NCI-H187 (cell line): Measurements from ENCODE around the gene F5.
"Not testable (repeated sequence)": the region's sequence is repeated elsewhere in the genome, so short reads cannot be mapped to it uniquely, and the experiment has no call there.

Source experiments
- DNase-seq, 2 experiments: peaks; one replicate each; lab custom pipeline; 2025; lab: John Stamatoyannopoulos, UW

The F5 gene

DNA sequence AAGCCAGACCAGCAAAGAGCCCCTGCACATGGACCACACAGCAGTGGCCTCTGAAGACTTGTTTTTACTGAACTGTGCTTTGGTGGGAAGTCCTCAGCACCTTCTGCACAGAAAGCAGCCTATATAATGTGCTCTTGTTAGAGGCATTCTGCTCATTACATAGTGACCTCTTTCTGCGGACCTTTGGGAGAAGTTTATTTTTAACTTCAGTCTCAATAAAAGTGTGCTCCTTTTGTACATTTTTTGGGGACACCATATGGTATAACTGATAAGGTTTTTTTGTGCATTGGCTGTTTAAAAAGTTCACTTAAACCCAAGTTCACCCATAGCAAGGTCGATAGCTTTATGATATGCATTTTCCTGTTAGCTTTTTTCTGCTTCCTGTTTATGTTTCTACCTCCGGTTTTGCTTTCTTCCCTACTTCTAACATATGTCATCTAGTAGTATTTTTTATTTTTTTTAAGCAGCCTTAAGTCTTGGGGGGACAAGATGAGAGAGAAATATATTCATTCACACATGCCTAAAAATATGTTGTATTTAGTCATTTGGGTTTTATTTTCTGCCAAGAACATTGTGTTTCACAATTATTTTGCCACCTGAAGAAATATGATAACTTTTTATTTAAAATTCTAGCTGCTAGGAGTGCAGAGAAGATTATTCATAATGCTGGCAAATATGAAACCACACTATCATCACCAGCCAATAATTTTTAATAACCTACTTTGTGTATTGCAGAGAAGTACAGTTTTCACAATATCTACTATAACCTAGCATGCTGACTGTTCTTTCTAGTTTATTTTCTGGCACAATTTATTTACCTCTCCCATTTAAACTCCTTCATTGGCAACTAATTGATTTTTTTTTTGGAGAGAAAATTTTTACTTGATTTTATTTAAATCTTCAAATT lies 77.6 kb downstream of the F5 start:
- no peak for DNase-seq

DNA sequence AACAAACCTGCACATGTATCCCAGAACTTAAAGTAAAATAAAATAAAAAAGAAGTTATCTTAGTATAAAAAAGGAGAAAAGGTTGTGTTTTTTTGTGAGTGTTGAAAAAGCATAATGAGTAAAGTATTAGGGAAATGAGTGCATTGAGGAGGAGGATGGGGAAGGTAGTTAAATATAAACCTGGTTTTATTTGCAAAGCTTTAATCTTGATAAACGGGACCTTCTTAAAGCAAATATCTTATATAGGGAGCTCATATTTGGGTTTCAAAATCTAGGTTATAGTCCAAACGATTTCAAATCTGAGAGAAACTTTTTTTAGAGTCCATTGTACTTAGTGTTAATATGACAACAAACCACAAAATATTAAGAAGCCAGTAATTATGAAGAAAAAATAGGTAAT lies 78.9 kb downstream of the F5 start:
- DNase-seq: no peak

GRCh38 chr1:169503601-169504000 lies 82.7 kb downstream of the F5 start:
- not testable (repeated sequence) for DNase-seq

DNA sequence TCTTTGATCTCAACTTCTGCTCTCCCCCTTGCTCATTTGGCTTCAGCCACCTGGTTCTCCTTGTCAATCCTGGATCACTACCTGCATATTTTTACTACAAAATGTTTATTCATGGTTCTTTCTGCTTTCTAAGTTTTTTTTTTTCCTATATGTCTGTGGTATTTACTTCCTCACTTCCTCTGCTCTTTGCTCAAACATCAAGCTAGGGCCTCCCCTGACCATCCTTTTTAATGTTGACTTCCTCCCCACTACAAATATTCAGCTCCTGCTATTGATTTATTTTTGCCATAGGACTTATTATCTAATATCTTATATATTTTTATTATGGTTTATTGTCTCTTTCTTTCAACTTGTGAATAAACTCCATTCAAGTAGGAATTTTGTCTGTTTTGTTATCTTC lies 86.5 kb downstream of the F5 start:
- no peak for DNase-seq

GRCh38 chr1:169497317-169497716 lies 89.0 kb downstream of the F5 start:
- DNase-seq: no peak

DNA sequence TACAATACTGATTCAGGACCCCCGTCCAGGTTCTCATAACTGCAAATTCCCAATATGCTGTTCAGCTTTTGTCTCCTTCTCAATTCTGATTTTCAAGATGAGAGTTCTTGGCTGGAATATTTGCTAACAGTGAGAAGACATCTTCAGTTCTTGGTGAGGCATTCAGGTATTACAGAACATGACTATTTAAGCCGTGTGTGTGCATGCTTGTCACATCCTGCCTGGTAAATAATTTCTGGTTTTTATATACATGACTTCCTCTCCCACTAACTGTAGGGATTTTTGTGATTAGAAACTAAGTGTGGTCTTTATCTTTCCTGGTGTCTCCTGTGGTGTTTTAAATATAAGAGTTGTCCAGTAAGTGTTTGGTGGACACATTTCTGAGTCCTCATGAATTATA lies 90.4 kb downstream of the F5 start:
- no peak for DNase-seq

- DNase-seq: no peak
Measured at GRCh38 chr1:169495046-169495775, 91.1 kb downstream of the F5 start.

DNA sequence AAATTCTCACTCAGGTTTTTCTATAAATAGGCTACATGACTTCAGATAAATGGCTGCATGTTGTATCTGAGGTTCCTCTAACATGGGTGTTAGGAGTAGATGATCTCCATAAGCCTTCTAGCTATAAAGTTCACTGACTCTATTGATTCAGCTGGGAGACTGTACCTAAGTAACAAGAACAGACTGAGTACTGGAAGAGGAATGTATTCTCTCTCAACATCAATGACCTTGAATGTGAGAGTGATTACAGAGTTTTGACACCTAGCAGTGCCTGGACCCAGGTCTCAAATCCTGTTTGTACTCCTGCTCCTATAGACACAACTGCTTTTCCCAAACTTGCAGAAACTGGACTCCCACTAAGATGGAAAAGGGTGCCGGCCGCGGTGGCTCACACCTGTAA lies 91.9 kb downstream of the F5 start:
- DNase-seq: no peak

GRCh38 chr1:169493251-169493650 lies 93.0 kb downstream of the F5 start:
- DNase-seq: no peak

- DNase-seq: no peak
Measured at GRCh38 chr1:169491845-169492281, 94.4 kb downstream of the F5 start.

DNA sequence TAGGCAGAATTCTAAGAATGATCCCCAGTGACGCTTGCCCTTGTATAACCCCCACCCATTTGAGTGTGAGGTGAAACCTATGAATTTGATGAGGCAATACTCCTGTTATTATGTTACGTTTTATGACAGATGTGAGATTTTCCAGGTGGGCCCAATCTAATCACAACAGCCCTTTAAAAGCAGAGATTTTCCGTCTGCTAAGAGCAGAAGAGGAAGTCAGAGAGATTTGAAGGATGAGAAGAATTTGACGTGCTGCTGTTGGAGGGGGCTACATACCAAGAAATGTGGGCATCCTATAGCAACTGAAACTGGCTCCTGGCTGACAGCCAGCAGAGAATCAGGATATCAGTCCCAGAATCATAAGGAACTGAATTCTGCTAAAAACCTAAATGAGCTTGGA lies 98.1 kb downstream of the F5 start:
- DNase-seq: no peak

GRCh38 chr1:169487561-169487960 lies 98.7 kb downstream of the F5 start:
- DNase-seq: no peak

GRCh38 chr1:169487133-169487532 lies 99.1 kb downstream of the F5 start:
- DNase-seq: no peak

DNA sequence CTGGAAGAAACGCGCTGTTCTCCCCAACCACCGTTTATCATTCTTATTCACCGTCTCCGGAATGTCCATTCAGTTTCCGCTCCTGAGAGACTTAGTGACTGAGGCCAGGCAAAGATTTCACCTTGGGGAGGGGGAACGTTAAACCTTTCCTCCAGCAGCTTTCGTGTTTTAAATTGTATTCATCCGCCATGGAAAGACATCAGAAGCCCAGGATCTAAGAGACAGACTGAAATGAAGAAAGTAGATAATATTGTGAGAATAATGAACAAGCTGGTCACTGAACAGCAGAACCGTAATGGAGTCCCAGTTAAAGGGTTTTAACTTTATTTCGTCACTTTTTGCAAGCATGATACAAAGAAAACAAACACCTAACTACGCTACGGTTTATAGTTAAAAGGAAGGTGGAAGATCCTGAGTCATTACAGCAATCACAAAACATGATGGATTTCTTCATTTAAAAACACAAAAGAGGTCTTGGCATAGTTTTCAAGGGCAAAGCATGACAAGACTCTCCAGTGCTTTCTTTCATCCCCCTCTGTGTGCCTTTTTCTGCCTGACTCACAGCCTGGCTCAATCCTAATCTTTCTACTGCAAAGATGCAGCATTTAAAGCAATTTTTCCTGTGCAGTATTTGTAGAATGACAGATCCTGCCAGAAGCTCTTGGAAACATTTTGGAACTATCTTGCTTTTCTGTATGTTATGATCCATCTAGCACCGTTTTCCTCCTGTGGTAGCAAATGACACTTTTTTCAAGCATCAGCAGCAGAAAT lies 99.8 kb downstream of the F5 start:
- no peak for DNase-seq

- peak; percentile 99 to 100 for DNase-seq
Measured at GRCh38 chr1:169485431-169486280, 100.6 kb downstream of the F5 start, which contains the start of gene SLC19A2. TSS of gene SLC19A2 (minus strand) at chr1:169485944. CDS start at chr1:169485766, 178 bp downstream.

DNA sequence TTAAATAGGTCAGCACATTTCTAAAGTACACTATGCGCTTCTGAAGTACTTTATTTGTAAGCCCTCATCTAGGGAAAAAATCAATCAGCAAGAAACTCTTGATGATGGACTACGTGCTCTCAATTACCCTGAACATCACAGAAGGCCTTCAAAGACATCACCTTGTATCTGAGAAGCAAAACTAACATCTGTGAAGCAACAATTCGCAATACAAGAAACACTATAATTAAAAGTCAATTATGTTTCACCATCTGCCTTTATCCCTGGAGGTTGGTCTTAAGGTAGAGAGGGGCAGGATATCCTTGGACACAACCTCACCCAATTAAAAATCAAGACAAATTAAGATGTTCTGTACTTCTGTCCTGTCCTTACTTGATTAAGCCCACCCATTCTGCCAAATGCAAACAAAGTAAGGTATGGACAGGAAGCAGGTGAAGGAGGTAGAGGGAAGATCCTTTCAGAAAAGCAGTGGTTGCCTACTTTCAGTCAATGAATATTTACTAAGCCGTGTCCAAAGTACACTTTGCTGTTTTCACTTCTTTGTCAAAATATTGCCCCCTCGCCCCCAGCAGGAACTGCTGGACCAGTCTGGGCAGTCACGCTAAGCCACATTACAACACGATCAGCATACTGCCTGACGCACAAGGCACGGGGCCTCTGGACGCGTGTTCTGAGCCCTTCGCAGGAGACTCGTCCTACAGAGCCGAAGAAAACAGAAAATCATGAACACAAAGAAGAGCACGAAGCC lies 101.4 kb downstream of the F5 start:
- DNase-seq: peak; percentile 29 to 93

- peak in 1 of 2 experiments; percentile 70 for DNase-seq
Measured at GRCh38 chr1:169484101-169484500, 102.2 kb downstream of the F5 start.

DNA sequence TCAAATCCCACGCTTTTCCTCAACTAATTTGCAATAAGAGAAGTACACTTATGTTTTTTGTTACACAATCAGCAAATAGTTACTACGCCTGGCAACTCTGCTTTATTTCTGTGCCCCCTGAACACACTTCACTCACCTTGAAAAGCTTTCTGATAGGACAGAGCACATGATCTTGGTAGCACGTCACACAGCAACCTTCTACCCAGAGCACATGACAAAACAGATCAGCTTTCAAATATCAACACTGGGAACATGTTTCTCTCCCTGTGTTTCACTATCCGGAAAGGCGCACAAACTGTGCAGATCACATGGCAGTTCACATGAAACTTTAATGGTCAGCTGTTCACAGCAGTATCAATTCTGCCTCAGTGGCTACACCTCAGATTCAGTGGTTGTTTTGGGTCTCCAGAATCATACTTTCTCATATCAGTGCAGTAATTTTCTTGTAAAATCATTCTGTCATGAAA lies 102.7 kb downstream of the F5 start:
- DNase-seq: no peak

GRCh38 chr1:169479363-169480066 lies 106.8 kb downstream of the F5 start:
- DNase-seq: no peak
